ENCODE data around the gene TRIM47.

The TRIM47 gene

DNA sequence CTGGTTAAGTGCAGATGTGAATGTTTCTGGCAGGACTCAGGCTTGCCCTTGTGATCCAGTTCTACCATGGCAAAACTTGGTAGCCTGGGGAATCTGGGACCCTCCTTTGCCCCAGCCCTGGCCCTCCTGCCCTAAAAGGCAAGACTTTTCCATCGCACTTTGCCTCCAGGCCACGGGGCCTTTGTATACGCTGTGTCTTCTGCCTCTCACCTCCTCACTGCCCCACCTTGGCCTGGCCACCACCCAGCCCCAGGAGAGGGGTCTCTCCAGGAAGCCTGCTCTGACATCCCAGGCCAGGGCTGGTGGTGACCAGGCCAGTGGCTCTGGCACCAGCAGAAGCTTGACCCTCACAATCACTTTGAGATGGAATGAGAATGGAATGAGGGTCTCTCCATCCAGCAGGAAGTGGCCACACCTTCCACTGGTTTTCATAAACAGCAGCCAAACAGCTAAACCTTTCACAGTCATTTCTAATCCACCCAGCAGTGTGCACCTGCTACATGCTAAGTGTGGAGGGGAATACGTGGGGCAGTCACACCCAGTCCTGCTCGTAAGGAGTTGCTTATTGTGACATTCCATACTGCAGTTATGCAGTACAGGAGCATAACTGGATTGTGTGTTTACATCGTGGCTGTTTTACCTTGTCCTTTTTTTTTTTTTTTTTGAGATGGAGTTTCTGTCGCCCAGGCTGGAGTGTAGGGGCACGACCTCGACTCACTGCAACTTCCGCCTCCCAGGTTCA lies 27.9 kb upstream of the TRIM47 start:
- DNase-seq: no peak

DNA sequence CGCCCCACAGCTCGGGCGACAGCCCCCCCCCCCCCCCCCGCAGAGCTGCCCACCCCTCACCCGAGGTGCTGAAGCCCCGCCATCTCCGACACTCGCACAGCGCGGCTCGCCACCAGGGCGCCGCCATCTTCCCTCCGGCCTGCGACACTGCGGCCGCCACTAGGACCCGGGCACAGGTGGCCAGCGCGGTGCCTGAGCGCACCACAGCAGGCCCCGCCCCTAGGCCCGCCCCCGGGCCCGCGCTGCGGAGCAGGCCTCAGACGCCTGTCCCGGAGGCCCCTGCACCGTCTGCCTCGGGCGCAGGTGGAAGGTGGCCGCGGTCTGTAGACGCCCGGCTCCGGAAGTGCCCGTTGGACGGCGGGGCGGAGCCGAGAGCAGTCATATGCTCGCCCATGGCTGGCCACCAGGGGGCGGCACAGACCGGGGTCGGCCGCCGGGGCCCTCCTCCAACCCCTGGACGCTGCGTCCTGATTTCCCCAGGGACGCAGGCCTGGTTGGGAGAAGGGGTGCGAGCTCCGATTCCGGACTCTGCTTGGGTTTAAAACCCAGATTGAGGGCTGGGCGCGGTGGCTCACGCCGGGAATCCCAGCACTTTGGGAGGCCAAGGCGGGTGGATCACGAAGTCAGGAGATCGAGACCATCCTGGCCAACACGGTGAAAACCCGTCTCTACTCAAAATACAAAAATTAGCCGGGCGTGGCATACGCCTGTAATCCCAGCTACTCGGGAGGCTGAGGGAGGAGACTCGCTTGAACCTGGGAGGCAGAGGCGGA lies 26.6 kb upstream of the TRIM47 start, which contains the start of gene MRPL38:
Gene MRPL38, minus strand, starts transcription at position 136 of the 773 bp plus-strand sequence. Its CDS starts 9 bp downstream, at position 127.
- DNase-seq: peak; percentile 78 to 91

DNA sequence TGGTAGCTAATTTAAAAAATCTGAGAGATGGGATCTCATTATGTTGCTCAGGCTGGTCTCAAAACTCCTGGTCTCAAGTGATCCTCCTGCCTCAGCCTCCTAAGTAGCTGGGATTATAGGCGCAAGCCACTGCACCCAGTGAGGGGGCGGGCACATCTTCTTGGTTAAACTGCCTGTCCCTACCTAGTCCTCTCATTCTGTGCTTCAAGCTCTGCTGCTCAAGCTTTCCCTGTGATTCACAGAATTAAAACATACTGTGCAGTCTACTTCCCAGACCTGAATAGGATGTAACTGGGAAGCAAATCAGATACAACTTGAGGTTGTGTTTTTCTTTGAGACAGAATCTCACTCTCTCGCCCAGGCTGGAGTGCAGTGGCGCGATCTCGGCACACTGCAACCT lies 24.0 kb upstream of the TRIM47 start:
- no peak for DNase-seq

DNA sequence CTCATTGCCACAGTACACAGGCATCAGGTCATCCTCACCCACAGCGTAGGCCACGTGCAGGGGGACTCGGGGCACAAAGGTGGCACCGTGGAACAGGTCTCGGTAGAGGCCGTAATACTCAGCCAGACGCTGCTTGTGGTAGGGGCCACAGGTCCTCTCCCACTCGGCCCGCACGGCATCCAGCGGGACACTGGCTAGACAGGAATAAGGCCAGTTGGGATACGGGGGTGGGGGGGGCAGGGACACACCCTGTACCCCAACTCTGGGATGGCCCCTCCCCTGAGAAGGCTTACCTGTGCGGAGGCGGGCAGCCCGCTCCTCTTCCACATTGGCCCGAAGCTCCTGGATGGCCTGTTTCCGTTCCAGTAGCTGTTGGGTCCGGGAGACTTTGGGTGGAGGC lies 23.3 kb upstream of the TRIM47 start:
- DNase-seq: no peak

GRCh38 chr17:75900691-75901533 lies 22.5 kb upstream of the TRIM47 start:
- DNase-seq: no peak

DNA sequence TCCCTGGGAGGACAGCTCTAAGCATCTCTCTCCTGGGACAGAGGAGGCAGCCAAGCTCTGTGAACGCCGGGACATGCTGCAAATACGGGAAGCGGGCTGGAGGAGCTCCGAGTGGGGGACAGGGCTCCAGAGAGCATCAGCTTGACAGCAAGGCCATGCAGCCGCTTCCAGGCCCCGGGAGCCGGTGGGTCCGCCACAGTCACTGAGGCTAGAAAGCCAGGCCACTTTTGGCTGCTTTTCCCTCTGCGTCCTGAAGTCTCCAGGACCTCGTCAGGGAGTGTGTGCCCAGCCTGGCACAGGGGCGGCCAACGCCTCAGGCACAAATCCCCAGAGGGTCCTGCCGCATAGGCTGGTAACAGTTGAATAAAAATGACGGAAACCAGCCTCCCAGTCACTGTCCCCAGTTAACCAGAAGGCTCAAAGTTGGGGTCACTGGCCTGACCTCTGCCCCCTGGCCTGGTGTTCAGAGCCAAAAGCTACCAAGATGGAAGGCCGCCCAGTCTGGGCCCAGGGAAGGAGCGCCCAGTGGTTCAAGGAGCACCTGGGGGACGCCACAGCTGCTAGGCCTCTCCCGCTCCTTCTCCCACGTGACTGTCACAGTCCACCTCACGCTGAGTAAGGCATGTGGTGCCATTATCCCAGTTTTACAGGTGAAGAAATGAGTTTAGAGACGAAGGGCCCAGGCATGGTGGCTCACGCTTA lies 21.5 kb upstream of the TRIM47 start:
- no peak for DNase-seq

DNA sequence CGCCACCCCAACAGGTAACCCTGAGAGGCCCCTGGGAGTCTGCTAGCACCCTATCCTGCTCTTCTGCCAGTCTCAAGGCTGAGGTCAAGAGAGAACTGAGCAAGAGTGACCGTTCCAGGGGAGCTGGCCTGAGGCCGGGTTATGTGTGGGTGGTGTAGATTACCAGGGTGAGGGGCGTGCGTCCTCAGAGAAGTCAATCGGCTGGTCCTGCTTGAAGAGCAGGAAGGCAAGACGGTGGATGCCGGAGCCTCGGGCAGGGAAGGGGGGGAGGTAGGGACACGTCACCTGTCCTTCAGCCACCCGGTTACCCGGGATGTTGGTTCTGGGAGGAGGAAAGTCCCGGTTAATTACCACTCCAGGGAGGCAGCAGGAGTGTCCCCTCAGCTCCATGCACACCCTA lies 21.0 kb upstream of the TRIM47 start:
- DNase-seq: no peak

DNA sequence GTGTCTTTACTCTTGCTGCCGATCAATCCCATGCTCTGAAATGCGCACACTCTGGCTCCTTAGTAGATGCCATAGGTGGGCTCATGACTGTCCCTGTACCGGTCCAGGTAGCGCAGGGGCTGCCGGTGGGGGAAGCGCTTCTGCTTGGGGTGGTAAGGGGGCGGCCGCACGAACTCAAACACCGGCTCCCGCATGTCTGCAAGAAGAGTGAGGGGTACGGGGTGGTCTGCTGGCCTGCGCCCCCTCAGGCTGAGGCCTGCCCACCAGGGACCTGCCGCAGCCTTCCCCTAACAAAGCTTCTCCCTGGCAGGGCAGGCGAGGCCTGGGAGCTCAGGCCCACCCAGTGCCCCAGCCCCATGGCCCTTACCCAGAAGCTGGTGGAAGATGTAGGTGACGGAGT lies 20.4 kb upstream of the TRIM47 start:
- no peak for DNase-seq

GRCh38 chr17:75898065-75898464 lies 19.7 kb upstream of the TRIM47 start:
- DNase-seq: no peak

DNA sequence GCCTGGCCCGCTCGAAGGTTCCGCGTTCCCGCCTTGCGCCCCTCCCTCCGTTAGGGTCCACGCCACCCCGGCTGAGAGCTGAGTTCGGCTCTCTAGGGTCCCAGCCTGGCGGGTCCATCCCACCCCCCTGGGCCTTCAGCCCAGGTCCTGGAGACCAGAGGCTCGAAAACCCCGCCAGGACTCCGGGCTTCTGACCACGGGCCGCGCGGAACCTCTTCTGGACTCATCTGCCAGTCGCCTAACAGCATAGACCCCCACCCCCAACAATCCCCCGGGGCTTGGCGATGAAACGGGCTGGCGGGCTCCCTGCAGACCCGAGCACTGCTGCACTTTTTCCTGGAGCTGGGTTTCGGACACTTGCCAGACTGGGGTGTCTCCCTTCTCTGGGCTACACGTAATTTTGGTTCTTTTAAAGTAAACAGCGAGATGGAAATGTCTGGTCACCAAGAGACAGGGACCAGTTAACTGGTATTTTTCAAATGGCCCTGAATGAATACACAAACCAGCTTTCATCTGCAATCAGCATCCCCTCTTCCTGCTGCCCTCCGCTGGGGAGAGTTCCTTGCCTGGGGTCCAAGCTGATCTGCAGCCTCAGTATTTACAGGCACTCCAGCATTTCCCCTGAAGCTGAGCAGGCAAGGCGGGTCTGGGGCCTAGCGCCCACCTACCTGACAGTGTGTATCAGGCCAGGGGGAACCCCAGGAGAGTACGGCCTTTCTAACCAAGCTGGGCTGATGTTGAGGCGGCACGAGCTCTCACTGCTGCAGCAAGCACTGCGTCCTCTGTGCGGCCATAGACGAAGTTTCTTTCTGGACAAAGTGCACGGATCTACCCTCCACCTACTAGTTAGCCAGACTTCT lies 19.0 kb upstream of the TRIM47 start:
- no peak for DNase-seq

- peak; percentile 33 to 65 for DNase-seq
These were observed 18.2 kb upstream of the TRIM47 start, which contains the start of gene TRIM65 for GRCh38 chr17:75896415-75897159. Gene TRIM65 (minus strand): TSS chr17:75896951. CDS start chr17:75896937, 14 bp downstream.

- DNase-seq: peak in 1 of 2 experiments; percentile 45
These were observed 17.2 kb upstream of the TRIM47 start for GRCh38 chr17:75895370-75896155.

DNA sequence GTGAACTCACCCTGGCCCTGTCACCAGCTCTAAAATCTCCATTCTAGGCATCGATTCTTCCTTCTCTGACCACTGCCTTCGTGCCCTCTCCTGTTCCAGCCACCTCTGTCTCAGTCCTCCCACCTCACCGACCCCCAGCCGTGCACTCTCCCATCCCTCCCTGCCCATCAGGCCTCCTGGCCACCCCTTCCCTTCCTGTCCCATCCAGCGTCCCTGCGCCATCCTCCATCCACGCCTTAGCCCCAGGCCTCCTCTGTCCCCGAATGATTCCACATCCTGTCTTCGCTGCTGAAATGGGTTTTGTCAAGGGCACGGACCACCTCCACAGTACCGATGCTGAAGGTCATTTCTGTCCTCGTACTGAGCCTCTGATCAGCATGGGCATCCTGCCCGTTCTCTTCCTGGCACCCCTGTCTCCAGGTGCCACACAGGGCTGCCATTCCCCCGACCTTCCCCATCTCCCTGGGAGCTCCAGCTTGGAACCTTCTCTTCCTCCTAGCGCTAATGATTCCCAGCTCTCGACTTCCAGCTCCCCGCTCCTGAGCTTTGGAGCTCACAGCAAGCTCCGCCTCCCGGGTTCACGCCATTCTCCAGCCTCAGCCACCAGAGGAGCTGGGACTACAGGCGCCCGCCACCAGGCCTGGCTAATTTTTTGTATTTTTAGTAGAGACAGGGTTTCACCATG lies 15.8 kb upstream of the TRIM47 start:
- no peak for DNase-seq

- no peak for DNase-seq
These were observed 15.1 kb upstream of the TRIM47 start for GRCh38 chr17:75893305-75894048.

- DNase-seq: no peak
These were observed 14.3 kb upstream of the TRIM47 start for GRCh38 chr17:75892556-75893224.

DNA sequence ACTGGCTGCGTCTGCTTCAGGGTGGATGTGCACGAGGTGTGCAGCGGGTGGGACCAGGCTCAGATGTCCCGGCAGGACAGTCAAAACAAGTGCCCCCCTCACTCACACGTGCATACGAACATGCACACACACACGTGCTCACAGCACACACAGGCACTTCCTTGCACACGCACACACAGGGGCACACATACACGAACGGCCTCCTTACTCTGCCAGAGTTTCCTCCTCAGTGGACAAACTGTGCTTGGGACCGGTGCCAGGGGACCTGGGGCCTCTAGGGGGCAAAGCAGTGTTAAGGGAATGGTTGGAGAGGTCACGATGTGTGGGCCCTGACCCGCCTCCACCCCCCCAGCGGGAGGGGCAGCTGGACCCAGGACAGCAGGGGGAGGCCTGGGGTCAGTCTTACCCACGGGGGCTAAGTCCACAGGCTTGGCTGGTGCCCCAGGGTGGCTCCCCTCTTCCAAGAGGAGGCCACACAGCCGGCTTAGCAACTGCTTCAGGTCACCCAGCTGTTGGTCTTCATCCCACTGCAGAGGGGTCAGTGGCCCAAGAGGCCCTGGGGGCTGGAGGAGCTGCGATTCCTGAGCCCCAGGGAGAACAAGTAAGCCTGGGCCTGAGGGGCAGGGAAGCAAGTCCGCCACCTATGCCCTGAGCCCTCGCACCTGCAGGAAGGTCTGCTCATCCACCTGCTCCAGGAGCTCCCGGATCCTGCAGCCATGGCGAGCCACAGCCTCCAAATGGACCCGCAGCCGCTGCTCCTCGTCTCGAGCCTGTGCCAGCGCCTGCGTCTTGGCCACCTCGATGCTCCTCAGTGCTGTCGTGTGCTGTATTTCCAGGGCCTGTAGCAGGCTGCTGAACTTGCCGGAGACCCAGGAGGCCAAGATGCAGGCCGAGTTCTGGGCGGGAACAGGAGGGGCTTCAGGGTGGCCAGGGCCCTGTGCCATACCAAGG lies 13.5 kb upstream of the TRIM47 start:
- no peak for DNase-seq
